Keratinocyte (primary cell): ENCODE data around the gene PKNOX2. TPM values are rescaled to one million over a fixed set of nuclear protein-coding genes. Genes with fewer than 3 reads are reported as not detected.

Source experiments
- DNase-seq: peaks from one replicate; pipeline ENCODE4 v3.0.0-alpha.2; 2011; ENCODE audit warnings: low read depth, missing footprints, low spot score
- FAIRE-seq: peaks from 2 replicates; lab custom pipeline; 2011; peaks lifted over from hg19 to GRCh38; lab: Jason Lieb, UNC
- H2AFZ ChIP-seq: 2 replicates; pipeline ENCODE4 v1.6.0; 2012; ENCODE audit warnings: low read length, control low read depth, inconsistent platforms; ENCODE audit not compliant: control insufficient read depth
- H3K27ac ChIP-seq: 2 replicates; pipeline ENCODE4 v1.5.1; 2011; ENCODE audit warnings: low read length; ENCODE audit not compliant: control insufficient read depth, insufficient read depth
- H3K27me3 ChIP-seq: 3 replicates; pipeline ENCODE4 v1.6.0; 2011; ENCODE audit warnings: low read length; ENCODE audit not compliant: control insufficient read depth, insufficient read depth; ENCODE audit errors: extremely low read depth
- H3K36me3 ChIP-seq, 2 experiments: 2 replicates in 1 of 2; 3 replicates in 1 of 2; pipeline ENCODE4 v1.5.1; 2011; ENCODE audit warnings: low read length in 2 of 2, mild to moderate bottlenecking in 1 of 2; ENCODE audit not compliant: control insufficient read depth in 2 of 2, insufficient read depth in 2 of 2; ENCODE audit errors: extremely low read depth in 1 of 2
- H3K4me1 ChIP-seq: 3 replicates; pipeline ENCODE4 v1.5.1; 2011; ENCODE audit warnings: low read length; ENCODE audit not compliant: control insufficient read depth, insufficient read depth; ENCODE audit errors: extremely low read depth
- H3K4me2 ChIP-seq: 3 replicates; pipeline ENCODE4 v1.6.0; 2011; ENCODE audit warnings: low read depth, low read length; ENCODE audit not compliant: control insufficient read depth, insufficient read depth; ENCODE audit errors: extremely low read depth
- H3K4me3 ChIP-seq, 3 experiments: fragments of 200-600 bp in 1 of 3; sonication (generic) in 1 of 3; 2 replicates in 2 of 3; 3 replicates in 1 of 3; pipeline ENCODE4 v1.5.1; 2011 to 2016; ENCODE audit warnings: low read length in 3 of 3, mild to moderate bottlenecking in 3 of 3, control low read depth in 2 of 3, inconsistent platforms in 1 of 3, low read depth in 1 of 3, mixed read lengths in 1 of 3, mixed run types in 1 of 3, moderate library complexity in 1 of 3; ENCODE audit not compliant: control insufficient read depth in 2 of 3, insufficient read depth in 2 of 3; ENCODE audit errors: extremely low read depth in 1 of 3
- H3K79me2 ChIP-seq: 2 replicates; pipeline ENCODE4 v1.6.0; 2012; ENCODE audit warnings: low read length; ENCODE audit not compliant: control insufficient read depth, insufficient read depth
- H3K9ac ChIP-seq: 3 replicates; pipeline ENCODE4 v1.6.0; 2011; ENCODE audit warnings: low read length; ENCODE audit not compliant: control insufficient read depth, insufficient read depth; ENCODE audit errors: extremely low read depth
- H3K9me1 ChIP-seq: 3 replicates; pipeline ENCODE4 v1.6.0; 2011; ENCODE audit warnings: low read length; ENCODE audit not compliant: control insufficient read depth, insufficient read depth; ENCODE audit errors: extremely low read depth
- H3K9me3 ChIP-seq: 2 replicates; pipeline ENCODE4 v1.5.1; 2012; ENCODE audit warnings: low read depth, low read length; ENCODE audit not compliant: control insufficient read depth
- H4K20me1 ChIP-seq: 3 replicates; pipeline ENCODE4 v1.6.0; 2011; ENCODE audit warnings: low read length; ENCODE audit not compliant: control insufficient read depth, insufficient read depth; ENCODE audit errors: extremely low read depth
- EZH2 ChIP-seq: IDR thresholded peaks from one replicate; pipeline ENCODE4 v1.6.1; 2012; ENCODE audit warnings: inconsistent platforms, mild to moderate bottlenecking, low read length, moderate library complexity
- dilution Hi-C: fragments of 300-500 bp; cut with MboI; formaldehyde crosslinking; loops from one replicate; pipeline ENCODE4 v1.7.0; 2020; ENCODE audit warnings: low sequenced_read_pairs; ENCODE audit not compliant: extremely low pct_ligation_motif_present
- polyA plus RNA-seq, 5 experiments: library from polyadenylated mRNA; depleted of rRNA in 3 of 5; stranded (reverse) in 3 of 5; stranded (forward) in 1 of 5; unstranded in 1 of 5; fragments of >200 nt; gene quantifications; 1 replicate in 1 of 5; 2 replicates in 3 of 5; 3 replicates in 1 of 5; pipeline versions ENCODE4 v1.2.1 to v1.2.3, GENCODE V29; 2011 to 2012; ENCODE audit warnings: missing spikeins in 2 of 5, low read depth in 1 of 5, low replicate concordance in 1 of 5
- TF ChIP-seq, protein P1 (sequence below), 3 experiments: IDR thresholded peaks in 1 of 3; conservative IDR thresholded peaks in 1 of 3; optimal IDR thresholded peaks in 1 of 3; 2 replicates in 2 of 3; 3 replicates in 1 of 3; pipeline versions ENCODE3 to v1.5.1; 2011; ENCODE audit warnings: low read length in 3 of 3, mild to moderate bottlenecking in 3 of 3, moderate library complexity in 2 of 3, control low read depth in 1 of 3, inconsistent platforms in 1 of 3; ENCODE audit not compliant: insufficient read depth in 2 of 3; ENCODE audit errors: extremely low read depth in 1 of 3

Gene PKNOX2
- polyA plus RNA-seq, 1 donor (not counting 4 experiments of a cell fraction or from before 2014, with no cell fraction given), result 0.05 TPM

DNA sequence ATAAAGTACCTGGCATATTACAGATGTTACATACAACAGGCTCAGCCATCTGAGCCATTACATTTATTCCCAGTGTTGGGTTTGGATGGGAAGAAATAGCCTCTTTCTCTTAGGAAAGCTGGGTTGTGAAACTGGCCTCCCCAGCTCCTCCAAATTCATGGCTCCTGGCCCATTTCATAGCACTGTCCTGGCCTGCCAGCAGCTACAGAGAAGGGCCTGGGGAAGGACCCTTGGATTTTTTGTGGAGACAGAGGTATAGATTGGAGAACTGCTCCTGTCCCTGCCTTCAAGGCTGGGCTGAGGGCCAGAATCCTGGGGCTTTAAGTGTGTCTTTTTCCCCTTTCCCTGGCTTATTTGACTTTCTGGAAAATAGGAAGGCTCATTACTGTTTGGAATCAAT, 18.0 kb downstream of the PKNOX2 start:
- H4K20me1 ChIP-seq, result no peaks in the 10 kb centered on the region
- FAIRE-seq (no peak), DNase-seq (no peak)
- dilution Hi-C loops, result no loop called here
- no peaks in the 10 kb centered on the region for H3K4me1 ChIP-seq
- H3K4me3 ChIP-seq, result no peak overlapping the region
- no peaks in the 10 kb centered on the region for H3K79me2 ChIP-seq
- TF ChIP-seq, protein P1, sequence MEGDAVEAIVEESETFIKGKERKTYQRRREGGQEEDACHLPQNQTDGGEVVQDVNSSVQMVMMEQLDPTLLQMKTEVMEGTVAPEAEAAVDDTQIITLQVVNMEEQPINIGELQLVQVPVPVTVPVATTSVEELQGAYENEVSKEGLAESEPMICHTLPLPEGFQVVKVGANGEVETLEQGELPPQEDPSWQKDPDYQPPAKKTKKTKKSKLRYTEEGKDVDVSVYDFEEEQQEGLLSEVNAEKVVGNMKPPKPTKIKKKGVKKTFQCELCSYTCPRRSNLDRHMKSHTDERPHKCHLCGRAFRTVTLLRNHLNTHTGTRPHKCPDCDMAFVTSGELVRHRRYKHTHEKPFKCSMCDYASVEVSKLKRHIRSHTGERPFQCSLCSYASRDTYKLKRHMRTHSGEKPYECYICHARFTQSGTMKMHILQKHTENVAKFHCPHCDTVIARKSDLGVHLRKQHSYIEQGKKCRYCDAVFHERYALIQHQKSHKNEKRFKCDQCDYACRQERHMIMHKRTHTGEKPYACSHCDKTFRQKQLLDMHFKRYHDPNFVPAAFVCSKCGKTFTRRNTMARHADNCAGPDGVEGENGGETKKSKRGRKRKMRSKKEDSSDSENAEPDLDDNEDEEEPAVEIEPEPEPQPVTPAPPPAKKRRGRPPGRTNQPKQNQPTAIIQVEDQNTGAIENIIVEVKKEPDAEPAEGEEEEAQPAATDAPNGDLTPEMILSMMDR (optimal IDR thresholded peaks at IDR 0.05 in 1 of 3, IDR thresholded peaks at IDR 0.05 in 1 of 3, conservative IDR thresholded peaks at IDR 0.05 in 1 of 3; ENCODE audit: extremely low read depth in 1 of 3, insufficient read depth in 2 of 3, low read length in 3 of 3), result no peak
- no peak for TF ChIP-seq EZH2
- H2AFZ ChIP-seq, result no peak overlapping the region
- H3K4me2 ChIP-seq, result no peak overlapping the region
- no peak overlapping the region for H3K9ac ChIP-seq
- peaks cover 17% of the 10 kb centered on the region for H3K27me3 ChIP-seq
- no peak overlapping the region for H3K27ac ChIP-seq
- no peaks in the 10 kb centered on the region for H3K9me3 ChIP-seq
- H3K9me1 ChIP-seq, result no peaks in the 10 kb centered on the region
- H3K36me3 ChIP-seq, result no peaks in the 10 kb centered on the region

DNA sequence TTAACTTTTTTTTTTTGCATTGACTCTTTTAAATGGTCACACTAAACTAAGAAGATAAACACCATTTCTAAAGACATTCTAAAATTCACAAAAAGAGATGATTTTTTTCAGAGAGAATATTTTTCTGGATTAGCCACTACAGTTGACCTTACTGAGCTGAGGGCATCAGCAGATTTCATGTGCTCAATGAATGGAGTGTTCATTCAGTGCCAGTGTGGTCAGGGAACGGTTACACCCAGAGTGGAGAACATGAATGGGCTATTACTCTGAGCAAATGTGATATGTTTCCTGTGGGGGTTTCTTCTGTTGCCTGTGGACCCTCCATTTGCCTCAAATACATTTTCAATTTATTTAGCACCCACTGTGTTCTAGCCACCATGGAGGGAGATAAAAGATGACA, 19.1 kb downstream of the PKNOX2 start:
- peaks cover 15% of the 10 kb centered on the region for H3K27me3 ChIP-seq
- H3K36me3 ChIP-seq, result no peaks in the 10 kb centered on the region
- no peaks in the 10 kb centered on the region for H4K20me1 ChIP-seq
- no peak overlapping the region for H2AFZ ChIP-seq
- H3K79me2 ChIP-seq, result no peaks in the 10 kb centered on the region
- peaks cover 5% of the 10 kb centered on the region for H3K4me1 ChIP-seq
- TF ChIP-seq EZH2, result no peak
- TF ChIP-seq, protein P1 (optimal IDR thresholded peaks at IDR 0.05 in 1 of 3, IDR thresholded peaks at IDR 0.05 in 1 of 3, conservative IDR thresholded peaks at IDR 0.05 in 1 of 3; ENCODE audit: extremely low read depth in 1 of 3, insufficient read depth in 2 of 3, low read length in 3 of 3), result no peak
- dilution Hi-C loops, result no loop called here
- FAIRE-seq, result no peak
- no peak overlapping the region for H3K9ac ChIP-seq
- H3K4me2 ChIP-seq, result no peak overlapping the region
- H3K4me3 ChIP-seq, result no peak overlapping the region
- no peak overlapping the region for H3K27ac ChIP-seq
- no peaks in the 10 kb centered on the region for H3K9me1 ChIP-seq
- H3K9me3 ChIP-seq, result no peaks in the 10 kb centered on the region
- DNase-seq, result no peak
